Measurements from ENCODE around the gene CFAP299.

DNA sequence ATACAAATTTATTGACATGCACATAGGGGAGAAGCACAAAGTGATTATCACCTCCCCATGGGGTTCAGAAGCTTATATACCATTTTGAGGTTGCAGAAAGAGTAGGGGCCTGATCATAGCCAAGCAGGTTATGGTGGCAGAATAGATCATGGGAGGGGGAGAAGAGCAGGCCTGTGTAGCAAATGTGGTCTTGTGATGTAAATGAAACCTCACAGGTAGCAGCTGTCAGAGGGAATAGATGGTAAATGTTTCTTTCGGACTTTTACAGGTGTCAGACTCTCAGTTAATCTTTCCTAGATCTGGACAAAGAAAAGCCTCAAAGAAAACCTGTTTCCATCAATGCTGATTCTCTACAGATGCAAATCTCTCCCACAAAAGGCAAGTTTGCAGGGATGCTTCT is 84.4 kb downstream of the CFAP299 start:
- TF ChIP-seq POLR2AphosphoS5 (IDR thresholded peaks at IDR 0.05): no peak
- TF ChIP-seq POLR2A (IDR thresholded peaks at IDR 0.05): no peak
